ENCODE results near the gene CREBZF.

Gene CREBZF

DNA sequence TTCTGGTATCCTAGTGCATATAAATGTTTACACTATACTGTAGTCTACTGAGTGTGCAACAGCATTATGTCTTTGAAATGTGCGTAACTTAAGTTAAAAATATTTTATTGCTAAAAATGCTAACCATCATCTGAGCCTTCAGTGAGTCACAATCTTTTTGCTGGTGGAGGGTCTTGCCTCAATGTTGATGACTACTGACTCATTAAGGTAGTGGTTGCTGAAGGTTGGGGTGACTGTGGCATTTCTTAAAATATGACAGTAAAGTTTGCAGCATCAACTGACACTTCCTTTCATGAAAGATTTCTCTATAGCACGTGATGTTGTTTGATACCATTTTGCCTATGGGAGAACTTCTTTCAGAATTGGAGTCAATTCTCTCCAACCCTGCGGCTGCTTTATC, 8.5 kb upstream of the CREBZF start:
- POLR2A ChIA-PET: no interaction called here
- no peaks in the 10 kb centered on the region for H3K36me3 ChIP-seq (ENCODE audit: control insufficient read depth in 2 of 2, insufficient read depth in 1 of 2, low read length in 2 of 2)
- CTCF ChIA-PET: no interaction called here
- no peaks in the 10 kb centered on the region for H3K4me1 ChIP-seq (ENCODE audit: control insufficient read depth, insufficient read depth, low read length)
- H3K9me3 ChIP-seq (ENCODE audit: control insufficient read depth, insufficient read depth, low read depth, low read length): no peaks in the 10 kb centered on the region
- H3K4me3 ChIP-seq (ENCODE audit: low read depth, low read length): no peak overlapping the region
- H3K27ac ChIP-seq (ENCODE audit: extremely low read depth, low read depth, low read length): no peak overlapping the region
- TF ChIP-seq, protein P1, sequence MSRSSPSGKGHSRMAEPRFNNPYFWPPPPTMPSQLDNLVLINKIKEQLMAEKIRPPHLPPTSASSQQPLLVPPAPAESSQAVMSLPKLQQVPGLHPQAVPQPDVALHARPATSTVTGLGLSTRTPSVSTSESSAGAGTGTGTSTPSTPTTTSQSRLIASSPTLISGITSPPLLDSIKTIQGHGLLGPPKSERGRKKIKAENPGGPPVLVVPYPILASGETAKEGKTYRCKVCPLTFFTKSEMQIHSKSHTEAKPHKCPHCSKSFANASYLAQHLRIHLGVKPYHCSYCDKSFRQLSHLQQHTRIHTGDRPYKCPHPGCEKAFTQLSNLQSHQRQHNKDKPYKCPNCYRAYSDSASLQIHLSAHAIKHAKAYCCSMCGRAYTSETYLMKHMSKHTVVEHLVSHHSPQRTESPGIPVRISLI (tag by site-specific recombination; IDR thresholded peaks at IDR 0.05): no peak
- no peak for TF ChIP-seq ZNF830 (tag by site-specific recombination; IDR thresholded peaks at IDR 0.05; ENCODE audit: low read depth)
- TF ChIP-seq, protein P2, sequence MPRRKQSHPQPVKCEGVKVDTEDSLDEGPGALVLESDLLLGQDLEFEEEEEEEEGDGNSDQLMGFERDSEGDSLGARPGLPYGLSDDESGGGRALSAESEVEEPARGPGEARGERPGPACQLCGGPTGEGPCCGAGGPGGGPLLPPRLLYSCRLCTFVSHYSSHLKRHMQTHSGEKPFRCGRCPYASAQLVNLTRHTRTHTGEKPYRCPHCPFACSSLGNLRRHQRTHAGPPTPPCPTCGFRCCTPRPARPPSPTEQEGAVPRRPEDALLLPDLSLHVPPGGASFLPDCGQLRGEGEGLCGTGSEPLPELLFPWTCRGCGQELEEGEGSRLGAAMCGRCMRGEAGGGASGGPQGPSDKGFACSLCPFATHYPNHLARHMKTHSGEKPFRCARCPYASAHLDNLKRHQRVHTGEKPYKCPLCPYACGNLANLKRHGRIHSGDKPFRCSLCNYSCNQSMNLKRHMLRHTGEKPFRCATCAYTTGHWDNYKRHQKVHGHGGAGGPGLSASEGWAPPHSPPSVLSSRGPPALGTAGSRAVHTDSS (tag by site-specific recombination; IDR thresholded peaks at IDR 0.05): no peak
- TF ChIP-seq, protein P3, sequence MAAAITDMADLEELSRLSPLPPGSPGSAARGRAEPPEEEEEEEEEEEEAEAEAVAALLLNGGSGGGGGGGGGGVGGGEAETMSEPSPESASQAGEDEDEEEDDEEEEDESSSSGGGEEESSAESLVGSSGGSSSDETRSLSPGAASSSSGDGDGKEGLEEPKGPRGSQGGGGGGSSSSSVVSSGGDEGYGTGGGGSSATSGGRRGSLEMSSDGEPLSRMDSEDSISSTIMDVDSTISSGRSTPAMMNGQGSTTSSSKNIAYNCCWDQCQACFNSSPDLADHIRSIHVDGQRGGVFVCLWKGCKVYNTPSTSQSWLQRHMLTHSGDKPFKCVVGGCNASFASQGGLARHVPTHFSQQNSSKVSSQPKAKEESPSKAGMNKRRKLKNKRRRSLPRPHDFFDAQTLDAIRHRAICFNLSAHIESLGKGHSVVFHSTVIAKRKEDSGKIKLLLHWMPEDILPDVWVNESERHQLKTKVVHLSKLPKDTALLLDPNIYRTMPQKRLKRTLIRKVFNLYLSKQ (tag by site-specific recombination; IDR thresholded peaks at IDR 0.05; ENCODE audit: borderline replicate concordance): no peak
- no peak for TF ChIP-seq ZNF239 (tag by site-specific recombination; IDR thresholded peaks at IDR 0.05)
- no peak for TF ChIP-seq SCRT2 (tag by site-specific recombination; IDR thresholded peaks at IDR 0.05)
- TF ChIP-seq, protein P4, sequence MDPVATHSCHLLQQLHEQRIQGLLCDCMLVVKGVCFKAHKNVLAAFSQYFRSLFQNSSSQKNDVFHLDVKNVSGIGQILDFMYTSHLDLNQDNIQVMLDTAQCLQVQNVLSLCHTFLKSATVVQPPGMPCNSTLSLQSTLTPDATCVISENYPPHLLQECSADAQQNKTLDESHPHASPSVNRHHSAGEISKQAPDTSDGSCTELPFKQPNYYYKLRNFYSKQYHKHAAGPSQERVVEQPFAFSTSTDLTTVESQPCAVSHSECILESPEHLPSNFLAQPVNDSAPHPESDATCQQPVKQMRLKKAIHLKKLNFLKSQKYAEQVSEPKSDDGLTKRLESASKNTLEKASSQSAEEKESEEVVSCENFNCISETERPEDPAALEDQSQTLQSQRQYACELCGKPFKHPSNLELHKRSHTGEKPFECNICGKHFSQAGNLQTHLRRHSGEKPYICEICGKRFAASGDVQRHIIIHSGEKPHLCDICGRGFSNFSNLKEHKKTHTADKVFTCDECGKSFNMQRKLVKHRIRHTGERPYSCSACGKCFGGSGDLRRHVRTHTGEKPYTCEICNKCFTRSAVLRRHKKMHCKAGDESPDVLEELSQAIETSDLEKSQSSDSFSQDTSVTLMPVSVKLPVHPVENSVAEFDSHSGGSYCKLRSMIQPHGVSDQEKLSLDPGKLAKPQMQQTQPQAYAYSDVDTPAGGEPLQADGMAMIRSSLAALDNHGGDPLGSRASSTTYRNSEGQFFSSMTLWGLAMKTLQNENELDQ (tag by site-specific recombination; IDR thresholded peaks at IDR 0.05; ENCODE audit: low read depth): no peak
- TF ChIP-seq, protein P5, sequence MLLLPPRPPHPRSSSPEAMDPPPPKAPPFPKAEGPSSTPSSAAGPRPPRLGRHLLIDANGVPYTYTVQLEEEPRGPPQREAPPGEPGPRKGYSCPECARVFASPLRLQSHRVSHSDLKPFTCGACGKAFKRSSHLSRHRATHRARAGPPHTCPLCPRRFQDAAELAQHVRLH (tag by site-specific recombination; IDR thresholded peaks at IDR 0.05): no peak
- no peak for TF ChIP-seq ZNF433 (tag by site-specific recombination; IDR thresholded peaks at IDR 0.05; ENCODE audit: low read depth)
- TF ChIP-seq ZNF791 (tag by site-specific recombination; IDR thresholded peaks at IDR 0.05): no peak
- TF ChIP-seq ZNF184 (tag by site-specific recombination; IDR thresholded peaks at IDR 0.05): no peak
- TF ChIP-seq RBAK (tag by site-specific recombination; IDR thresholded peaks at IDR 0.05): no peak
- TF ChIP-seq ZNF777 (tag by site-specific recombination; IDR thresholded peaks at IDR 0.05; ENCODE audit: borderline replicate concordance): no peak
- no peak for TF ChIP-seq ZBTB8A (tag by site-specific recombination; IDR thresholded peaks at IDR 0.05)
- TF ChIP-seq, protein P6, sequence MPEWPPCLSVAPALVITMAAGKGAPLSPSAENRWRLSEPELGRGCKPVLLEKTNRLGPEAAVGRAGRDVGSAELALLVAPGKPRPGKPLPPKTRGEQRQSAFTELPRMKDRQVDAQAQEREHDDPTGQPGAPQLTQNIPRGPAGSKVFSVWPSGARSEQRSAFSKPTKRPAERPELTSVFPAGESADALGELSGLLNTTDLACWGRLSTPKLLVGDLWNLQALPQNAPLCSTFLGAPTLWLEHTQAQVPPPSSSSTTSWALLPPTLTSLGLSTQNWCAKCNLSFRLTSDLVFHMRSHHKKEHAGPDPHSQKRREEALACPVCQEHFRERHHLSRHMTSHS (tag by site-specific recombination; IDR thresholded peaks at IDR 0.05): no peak
- TF ChIP-seq ZNF561 (tag by site-specific recombination; IDR thresholded peaks at IDR 0.05; ENCODE audit: borderline replicate concordance): no peak
- TF ChIP-seq, protein P7, sequence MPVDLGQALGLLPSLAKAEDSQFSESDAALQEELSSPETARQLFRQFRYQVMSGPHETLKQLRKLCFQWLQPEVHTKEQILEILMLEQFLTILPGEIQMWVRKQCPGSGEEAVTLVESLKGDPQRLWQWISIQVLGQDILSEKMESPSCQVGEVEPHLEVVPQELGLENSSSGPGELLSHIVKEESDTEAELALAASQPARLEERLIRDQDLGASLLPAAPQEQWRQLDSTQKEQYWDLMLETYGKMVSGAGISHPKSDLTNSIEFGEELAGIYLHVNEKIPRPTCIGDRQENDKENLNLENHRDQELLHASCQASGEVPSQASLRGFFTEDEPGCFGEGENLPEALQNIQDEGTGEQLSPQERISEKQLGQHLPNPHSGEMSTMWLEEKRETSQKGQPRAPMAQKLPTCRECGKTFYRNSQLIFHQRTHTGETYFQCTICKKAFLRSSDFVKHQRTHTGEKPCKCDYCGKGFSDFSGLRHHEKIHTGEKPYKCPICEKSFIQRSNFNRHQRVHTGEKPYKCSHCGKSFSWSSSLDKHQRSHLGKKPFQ (tag by site-specific recombination; IDR thresholded peaks at IDR 0.05): no peak
- TF ChIP-seq ZNF416 (tag by site-specific recombination; IDR thresholded peaks at IDR 0.05): no peak
- no peak for TF ChIP-seq ZNF623 (tag by site-specific recombination; IDR thresholded peaks at IDR 0.05)
- TF ChIP-seq ZBTB21 (tag by site-specific recombination; IDR thresholded peaks at IDR 0.05): no peak

All from HEK293 (cell line).